ENCODE results near the gene RASL10B.

DNA sequence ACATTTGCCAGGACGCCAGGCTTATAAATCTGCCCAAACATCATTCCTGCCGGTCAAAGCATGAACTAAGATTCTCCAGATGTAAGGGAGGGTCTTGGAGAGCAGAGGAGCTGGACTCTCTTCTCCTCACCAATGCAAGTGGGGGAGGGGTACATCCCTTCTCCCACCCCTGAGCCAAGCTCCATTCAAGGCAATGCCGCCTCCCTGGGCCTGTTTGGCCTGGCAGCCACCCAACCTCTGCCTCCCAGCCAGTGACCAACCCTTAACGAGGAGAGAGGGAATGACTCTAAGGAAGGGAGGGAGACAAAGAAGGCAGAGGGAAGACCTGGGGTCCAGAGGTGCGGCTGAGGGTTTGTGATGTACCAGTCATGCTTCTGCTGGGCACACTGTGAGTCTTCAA lies 43.1 kb downstream of the RASL10B start:
- TF ChIP-seq EP300 (IDR thresholded peaks at IDR 0.05): no peak
- TF ChIP-seq, protein P1, sequence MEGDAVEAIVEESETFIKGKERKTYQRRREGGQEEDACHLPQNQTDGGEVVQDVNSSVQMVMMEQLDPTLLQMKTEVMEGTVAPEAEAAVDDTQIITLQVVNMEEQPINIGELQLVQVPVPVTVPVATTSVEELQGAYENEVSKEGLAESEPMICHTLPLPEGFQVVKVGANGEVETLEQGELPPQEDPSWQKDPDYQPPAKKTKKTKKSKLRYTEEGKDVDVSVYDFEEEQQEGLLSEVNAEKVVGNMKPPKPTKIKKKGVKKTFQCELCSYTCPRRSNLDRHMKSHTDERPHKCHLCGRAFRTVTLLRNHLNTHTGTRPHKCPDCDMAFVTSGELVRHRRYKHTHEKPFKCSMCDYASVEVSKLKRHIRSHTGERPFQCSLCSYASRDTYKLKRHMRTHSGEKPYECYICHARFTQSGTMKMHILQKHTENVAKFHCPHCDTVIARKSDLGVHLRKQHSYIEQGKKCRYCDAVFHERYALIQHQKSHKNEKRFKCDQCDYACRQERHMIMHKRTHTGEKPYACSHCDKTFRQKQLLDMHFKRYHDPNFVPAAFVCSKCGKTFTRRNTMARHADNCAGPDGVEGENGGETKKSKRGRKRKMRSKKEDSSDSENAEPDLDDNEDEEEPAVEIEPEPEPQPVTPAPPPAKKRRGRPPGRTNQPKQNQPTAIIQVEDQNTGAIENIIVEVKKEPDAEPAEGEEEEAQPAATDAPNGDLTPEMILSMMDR (IDR thresholded peaks at IDR 0.05): no peak
